Activated naive CD8-positive, alpha-beta T cell treated with anti-CD3 and anti-CD28 coated beads, Interleukin-2, amount 10 ng/mL, durations not matched to agents 7 days and 5 days (primary cell): ENCODE results near the gene NDUFA7. TPM values are rescaled to one million over a fixed set of nuclear protein-coding genes. Genes with fewer than 3 reads are reported as not detected.
"Not testable (repeated sequence)": the region's sequence is repeated elsewhere in the genome, so short reads cannot be mapped to it uniquely, and the experiment has no call there.

Source experiments
- ATAC-seq: fragments of 150-1000 bp; cut with Tn5 transposase; one replicate; pipeline ENCODE4 v1.10.0; 2021; ENCODE audit warnings: low read depth, moderate library complexity
- POLR2A ChIA-PET: fragments of 350-600 bp; sonication (Branson Sonifier 250); formaldehyde crosslinking; loops from one replicate; lab custom pipeline; 2021; ENCODE audit warnings: antibody characterized with exemption; lab: Charles Lee
- DNase-seq: peaks from one replicate; pipeline ENCODE4 v3.0.0; 2021
- H3K27ac Mint-ChIP-seq: one replicate; pipeline ENCODE4 v1.8.0; 2022; ENCODE audit warnings: mild to moderate bottlenecking, mixed read lengths
- H3K27me3 Mint-ChIP-seq: one replicate; pipeline ENCODE4 v1.8.0; 2022; ENCODE audit warnings: mild to moderate bottlenecking, moderate library complexity, mixed read lengths
- H3K36me3 Mint-ChIP-seq: one replicate; pipeline ENCODE4 v1.8.0; 2021; ENCODE audit warnings: mild to moderate bottlenecking, mixed read lengths
- H3K4me1 Mint-ChIP-seq: one replicate; pipeline ENCODE4 v1.8.0; 2021; ENCODE audit warnings: mixed read lengths
- H3K4me3 Mint-ChIP-seq: one replicate; pipeline ENCODE4 v1.8.0; 2022; ENCODE audit warnings: mild to moderate bottlenecking, moderate library complexity, mixed read lengths
- H3K9me3 Mint-ChIP-seq: one replicate; pipeline ENCODE4 v1.8.0; 2021; ENCODE audit warnings: mixed read lengths
- total RNA-seq, 2 experiments: library from RNA; stranded (reverse); gene quantifications; one replicate each; pipeline ENCODE4 v1.2.3, GENCODE V29; 2021

NDUFA7 gene
- total RNA-seq, 2 experiments from 2014 or later = 53.8 to 59.0 TPM

- Mint-ChIP-seq H3K4me1 (peaks cover 13% of the 10 kb centered on the region), H3K27ac (no peak overlapping the region), H3K36me3 (no peaks in the 10 kb centered on the region), H3K4me3 (no peak overlapping the region), H3K27me3 (peaks cover 20% of the 10 kb centered on the region), H3K9me3 (no peaks in the 10 kb centered on the region)
- ATAC-seq (no peak), DNase-seq (no peak)
- POLR2A ChIA-PET = no interaction called here
Observed at GRCh38 chr19:8355631-8356402, 34.6 kb upstream of the NDUFA7 start.

GRCh38 chr19:8352845-8353244 lies 31.7 kb upstream of the NDUFA7 start:
- not testable (repeated sequence) for H3K36me3 Mint-ChIP-seq, H3K9me3 Mint-ChIP-seq, DNase-seq, ATAC-seq, H3K27ac Mint-ChIP-seq, H3K4me3 Mint-ChIP-seq
- Mint-ChIP-seq H3K27me3 (peaks cover 27% of the 10 kb centered on the region), H3K4me1 (peaks cover 13% of the 10 kb centered on the region)
- POLR2A ChIA-PET = interaction anchor here (0.6 to 0.9 kb wide), 4 partner anchors 10 to 228 kb away, joined by 3 to 5 read pairs (median 3); partner anchors contain the start of genes KANK3 and RPS28

- no peaks in the 10 kb centered on the region for H3K36me3 Mint-ChIP-seq
- H3K4me3 Mint-ChIP-seq = no peak overlapping the region
- H3K9me3 Mint-ChIP-seq = no peaks in the 10 kb centered on the region
- no peak overlapping the region for H3K27ac Mint-ChIP-seq
- ATAC-seq = no peak
- peaks cover 30% of the 10 kb centered on the region for H3K27me3 Mint-ChIP-seq
- POLR2A ChIA-PET = interaction anchor here (0.6 to 0.9 kb wide), 3 partner anchors 9 to 226 kb away, joined by 3 to 5 read pairs (median 3); partner anchors contain the start of genes KANK3 and RPS28
- DNase-seq = no peak
- peaks cover 14% of the 10 kb centered on the region for H3K4me1 Mint-ChIP-seq
Observed at GRCh38 chr19:8352134-8352827, 31.1 kb upstream of the NDUFA7 start.

DNA sequence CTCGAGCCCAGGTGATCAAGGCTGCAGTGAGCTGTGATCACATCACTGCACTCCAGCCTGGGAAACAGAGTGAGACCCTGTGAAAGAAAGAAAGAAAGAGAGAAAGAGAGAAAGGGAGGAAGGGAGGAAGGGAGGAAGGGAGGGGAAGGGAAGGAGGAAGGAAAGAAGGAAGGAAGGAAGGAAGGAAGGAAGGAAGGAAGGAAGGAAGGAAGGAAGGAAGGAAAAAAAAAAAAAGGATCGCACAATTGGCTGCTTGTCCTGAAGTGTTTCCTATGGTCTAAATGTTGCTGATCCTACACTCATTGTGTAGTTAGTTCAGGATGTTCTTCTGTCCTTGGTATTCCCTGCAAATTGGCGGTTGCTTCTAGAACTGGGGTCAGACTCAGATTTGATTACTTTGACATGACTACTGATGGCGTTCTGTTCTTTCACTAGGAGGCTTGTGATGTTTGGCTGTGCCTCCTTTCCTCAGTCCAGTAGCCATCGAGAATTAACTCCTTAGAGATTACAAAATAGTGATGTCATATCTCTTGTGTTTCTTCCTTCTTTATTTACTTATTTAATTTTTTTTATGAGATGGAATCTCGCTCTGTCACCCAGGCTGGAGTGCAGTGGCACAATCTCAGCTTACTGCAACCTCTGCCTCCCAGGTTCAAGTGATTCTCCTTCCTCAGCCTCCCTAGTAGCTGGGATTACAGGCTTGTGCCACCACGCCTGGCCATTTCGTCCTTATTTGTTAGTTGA lies 28.6 kb upstream of the NDUFA7 start:
- H3K27ac Mint-ChIP-seq, H3K9me3 Mint-ChIP-seq, POLR2A ChIA-PET, H3K36me3 Mint-ChIP-seq, H3K4me1 Mint-ChIP-seq, DNase-seq, ATAC-seq, H3K4me3 Mint-ChIP-seq: not testable (repeated sequence)
- H3K27me3 Mint-ChIP-seq = peaks cover 33% of the 10 kb centered on the region

DNA sequence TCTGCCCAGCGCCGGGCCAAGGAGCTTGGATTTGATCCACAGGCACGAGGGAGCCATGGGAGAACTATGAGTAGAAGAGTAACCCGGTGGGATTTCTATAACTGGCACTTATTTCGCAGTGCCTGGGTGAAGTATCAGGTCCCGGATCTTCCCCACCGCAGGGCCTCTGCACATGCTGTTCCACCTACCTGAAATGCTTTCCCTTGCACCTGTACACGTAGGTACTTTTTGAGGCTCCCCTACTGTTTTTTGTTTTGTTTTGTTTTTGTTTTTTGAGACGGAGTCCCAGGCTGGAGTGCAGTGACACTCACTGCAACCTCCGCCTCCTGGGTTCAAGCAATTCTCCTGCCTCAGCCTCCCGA lies 22.3 kb upstream of the NDUFA7 start:
- DNase-seq = no peak
- no peak for ATAC-seq
- H3K4me3 Mint-ChIP-seq = peak overlapping the region; percentile 87
- H3K27ac Mint-ChIP-seq = peak overlapping the region; percentile 87
- peaks cover 39% of the 10 kb centered on the region for H3K27me3 Mint-ChIP-seq
- H3K4me1 Mint-ChIP-seq = peaks cover 12% of the 10 kb centered on the region
- H3K9me3 Mint-ChIP-seq = no peaks in the 10 kb centered on the region
- H3K36me3 Mint-ChIP-seq = no peaks in the 10 kb centered on the region
- POLR2A ChIA-PET = interaction anchor here (0.6 to 2.7 kb wide), 3 partner anchors 9 to 226 kb away, joined by 3 to 8 read pairs (median 3); no protein-coding TSS in a partner anchor

DNA sequence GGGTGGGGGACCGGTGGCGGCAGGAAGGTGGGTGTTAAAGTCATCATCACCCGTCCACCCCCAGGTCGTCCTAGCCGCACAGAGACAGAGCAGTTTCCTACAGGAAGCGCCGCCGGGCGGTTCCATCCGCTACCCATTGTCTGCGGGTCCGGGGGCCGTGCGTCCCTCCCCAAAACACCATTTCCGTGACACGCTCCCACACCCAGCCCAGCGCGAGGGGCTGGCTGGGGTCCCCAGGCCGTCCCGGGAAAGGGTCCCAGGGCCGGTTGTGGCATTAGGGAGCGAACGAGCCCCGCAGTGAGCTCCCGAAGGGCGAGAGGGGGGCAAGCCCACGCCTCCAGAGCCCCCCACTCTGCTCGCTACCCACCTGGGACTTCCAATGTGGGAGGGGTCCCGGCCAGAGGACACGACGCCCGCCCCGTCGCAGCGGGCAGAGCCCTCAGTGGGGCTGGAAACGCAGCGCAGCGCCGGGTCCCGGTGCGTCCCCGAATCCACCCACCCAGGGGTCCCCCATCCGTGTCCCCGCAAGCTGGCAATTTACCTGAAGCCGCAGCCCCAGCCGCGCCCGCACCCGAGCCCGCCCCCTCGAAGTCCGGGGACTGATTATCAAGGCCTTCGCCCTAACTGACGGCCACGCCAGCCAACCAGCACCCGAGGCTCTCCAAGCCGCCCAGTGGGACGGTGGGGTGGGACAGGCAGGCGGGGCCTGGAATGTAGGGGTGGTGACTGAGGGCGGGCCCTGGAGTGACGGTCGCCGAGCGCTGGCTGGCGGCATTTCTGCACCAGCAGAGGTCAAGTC lies 21.7 kb upstream of the NDUFA7 start, which contains the start of gene KANK3:
TSS of gene KANK3 (minus strand) at position 579 of the 799 bp plus-strand sequence. CDS start 5,434 bp downstream, outside the sequence.
- peaks cover 2% of the 10 kb centered on the region for H3K36me3 Mint-ChIP-seq
- H3K9me3 Mint-ChIP-seq = no peaks in the 10 kb centered on the region
- POLR2A ChIA-PET = interaction anchor here (0.6 to 2.7 kb wide), 6 partner anchors 8 to 227 kb away, joined by 3 to 8 read pairs (median 3); partner anchors contain the start of gene HNRNPM
- H3K4me1 Mint-ChIP-seq = peaks cover 12% of the 10 kb centered on the region
- ATAC-seq (peak; percentile 100), DNase-seq (peak; percentile 94)
- peak within 1 kb of the TSS; percentile 87 for H3K4me3 Mint-ChIP-seq
- peaks cover 45% of the 10 kb centered on the region for H3K27me3 Mint-ChIP-seq
- H3K27ac Mint-ChIP-seq = peak within 1 kb of the TSS; percentile 87

GRCh38 chr19:8342316-8342683 lies 21.1 kb upstream of the NDUFA7 start:
- ATAC-seq (no peak), DNase-seq (no peak)
- Mint-ChIP-seq H3K27ac (no peak overlapping the region), H3K36me3 (peaks cover 2% of the 10 kb centered on the region), H3K9me3 (no peaks in the 10 kb centered on the region), H3K4me3 (peak overlapping the region; percentile 87), H3K27me3 (peaks cover 48% of the 10 kb centered on the region), H3K4me1 (peaks cover 11% of the 10 kb centered on the region)
- POLR2A ChIA-PET = interaction anchor here (0.6 to 2.7 kb wide), 5 partner anchors 8 to 102 kb away, joined by 3 to 8 read pairs (median 4); partner anchors contain the start of genes HNRNPM, NDUFA7 and RPS28

DNA sequence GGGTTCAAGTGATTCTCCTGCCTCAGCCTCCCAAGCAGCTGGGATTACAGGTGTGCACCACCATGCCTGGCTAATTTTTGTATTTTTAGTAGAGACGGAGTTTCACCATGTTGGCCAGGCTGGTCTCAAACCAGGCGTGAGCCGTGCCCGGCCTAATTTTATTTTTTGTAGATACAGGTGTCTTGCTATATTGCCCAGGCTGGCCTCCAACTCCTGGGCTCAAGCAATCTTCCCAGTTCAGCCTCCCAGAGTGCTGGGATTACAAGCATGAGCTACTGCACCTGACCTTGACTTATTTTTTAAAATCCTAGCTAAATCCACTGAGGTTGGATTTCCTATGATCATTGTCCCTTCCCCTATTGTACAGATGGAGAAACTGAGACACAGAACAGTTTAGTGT lies 20.3 kb upstream of the NDUFA7 start:
- H3K9me3 Mint-ChIP-seq, ATAC-seq, H3K36me3 Mint-ChIP-seq, DNase-seq, H3K4me3 Mint-ChIP-seq, H3K27ac Mint-ChIP-seq: not testable (repeated sequence)
- Mint-ChIP-seq H3K27me3 (peaks cover 50% of the 10 kb centered on the region), H3K4me1 (peaks cover 15% of the 10 kb centered on the region)
- POLR2A ChIA-PET = interaction anchor here (0.7 to 1.5 kb wide), 3 partner anchors 18 to 49 kb away, joined by 3 to 5 read pairs (median 4); partner anchors contain the start of genes NDUFA7 and RPS28

- DNase-seq (no peak), ATAC-seq (no peak)
- Mint-ChIP-seq H3K9me3 (no peaks in the 10 kb centered on the region), H3K27ac (no peak overlapping the region), H3K4me1 (peaks cover 20% of the 10 kb centered on the region), H3K36me3 (peaks cover 2% of the 10 kb centered on the region), H3K4me3 (no peak overlapping the region), H3K27me3 (peaks cover 59% of the 10 kb centered on the region)
- POLR2A ChIA-PET = interaction anchor here (0.5 to 1.5 kb wide), 2 partner anchors 19 to 164 kb away, joined by 4 to 5 read pairs; partner anchors contain the start of genes NDUFA7 and RPS28
Observed at GRCh38 chr19:8340341-8341096, 19.3 kb upstream of the NDUFA7 start.

DNA sequence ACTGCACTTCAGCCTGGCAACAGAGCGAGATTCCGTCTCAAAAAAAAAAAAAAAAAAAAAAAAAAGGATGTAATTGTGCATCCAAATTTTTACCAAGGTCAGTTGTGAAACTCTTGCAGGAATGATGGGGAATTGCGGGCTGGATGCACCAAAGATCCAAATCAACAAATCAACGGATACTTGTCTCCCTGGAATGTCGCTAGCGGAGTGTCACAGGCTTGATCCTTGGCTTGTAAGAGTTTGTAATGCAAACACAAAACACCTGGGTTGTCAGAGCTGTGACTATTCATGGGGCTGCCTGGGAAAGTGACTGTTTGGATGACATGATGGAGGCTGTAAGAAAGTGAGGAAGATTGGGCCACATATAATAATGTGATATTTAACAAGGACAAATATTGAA lies 17.7 kb upstream of the NDUFA7 start:
- peaks cover 18% of the 10 kb centered on the region for H3K4me1 Mint-ChIP-seq
- peaks cover 2% of the 10 kb centered on the region for H3K36me3 Mint-ChIP-seq
- no peak overlapping the region for H3K4me3 Mint-ChIP-seq
- POLR2A ChIA-PET = no interaction called here
- H3K9me3 Mint-ChIP-seq = no peaks in the 10 kb centered on the region
- ATAC-seq = no peak
- DNase-seq = no peak
- peaks cover 58% of the 10 kb centered on the region for H3K27me3 Mint-ChIP-seq
- H3K27ac Mint-ChIP-seq = no peak overlapping the region

DNA sequence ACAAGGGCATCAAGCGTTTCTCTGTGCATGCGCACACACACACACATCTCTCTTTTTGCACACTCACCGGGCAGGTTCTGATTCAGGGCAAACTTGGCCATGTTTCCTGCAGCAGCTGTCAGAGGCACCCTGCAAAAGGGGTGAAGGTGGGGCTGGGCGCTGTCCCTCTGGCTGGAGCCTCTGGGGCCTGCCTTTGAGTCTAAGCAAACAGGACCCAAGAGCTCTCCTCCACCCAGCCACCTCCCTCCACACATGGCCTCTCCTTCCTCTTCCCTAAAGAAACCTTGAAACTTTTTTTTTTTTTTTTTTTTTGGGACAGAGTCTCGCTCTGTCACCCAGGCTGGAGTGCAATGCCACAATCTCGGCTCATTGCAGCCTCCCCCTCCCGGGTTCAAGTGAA lies 16.6 kb upstream of the NDUFA7 start:
- H3K4me1 Mint-ChIP-seq = peaks cover 14% of the 10 kb centered on the region
- DNase-seq = no peak
- H3K36me3 Mint-ChIP-seq = peaks cover 2% of the 10 kb centered on the region
- no peak overlapping the region for H3K4me3 Mint-ChIP-seq
- H3K9me3 Mint-ChIP-seq = no peaks in the 10 kb centered on the region
- POLR2A ChIA-PET = no interaction called here
- H3K27ac Mint-ChIP-seq = no peak overlapping the region
- ATAC-seq = no peak
- peaks cover 58% of the 10 kb centered on the region for H3K27me3 Mint-ChIP-seq
